ENCODE data around the gene ADAMTS4.
"Not testable (repeated sequence)": the region's sequence is repeated elsewhere in the genome, so short reads cannot be mapped to it uniquely, and the experiment has no call there.

The ADAMTS4 gene

GRCh38 chr1:161198897-161199431 lies at the start of gene ADAMTS4:
Gene ADAMTS4 (minus strand): TSS chr1:161199054. CDS start chr1:161198627, 427 bp downstream.
- no peak for DNase-seq (ENCODE audit: low read depth)

GRCh38 chr1:161244888-161245287 lies 46.0 kb upstream of the ADAMTS4 start:
- DNase-seq (ENCODE audit: low read depth) = no peak

- no peak for DNase-seq (ENCODE audit: low read depth)
Measured at GRCh38 chr1:161242313-161242712, 43.5 kb upstream of the ADAMTS4 start.

GRCh38 chr1:161241682-161242081 lies 42.8 kb upstream of the ADAMTS4 start:
- no peak for DNase-seq (ENCODE audit: low read depth)

GRCh38 chr1:161238039-161238473 lies 39.2 kb upstream of the ADAMTS4 start, which contains the start of gene NR1I3:
Gene NR1I3 (minus strand): TSS chr1:161238203. CDS start chr1:161236565, 1,638 bp downstream.
- DNase-seq (ENCODE audit: low read depth) = no peak

GRCh38 chr1:161235957-161236775 lies 37.3 kb upstream of the ADAMTS4 start:
- DNase-seq (ENCODE audit: low read depth) = no peak

GRCh38 chr1:161233102-161233501 lies 34.2 kb upstream of the ADAMTS4 start:
- DNase-seq (ENCODE audit: low read depth) = no peak

- DNase-seq (ENCODE audit: low read depth) = no peak
Measured at GRCh38 chr1:161230762-161231161, 31.9 kb upstream of the ADAMTS4 start.

GRCh38 chr1:161229896-161230295 lies 31.0 kb upstream of the ADAMTS4 start:
- DNase-seq (ENCODE audit: low read depth) = no peak

GRCh38 chr1:161228032-161228431 lies 29.2 kb upstream of the ADAMTS4 start:
- no peak for DNase-seq (ENCODE audit: low read depth)

- DNase-seq (ENCODE audit: low read depth) = peak; percentile 56
Measured at GRCh38 chr1:161227196-161227871, 28.5 kb upstream of the ADAMTS4 start.

- DNase-seq (ENCODE audit: low read depth) = no peak
Measured at GRCh38 chr1:161226759-161227158, 27.9 kb upstream of the ADAMTS4 start.

GRCh38 chr1:161226320-161226711 lies 27.5 kb upstream of the ADAMTS4 start:
- DNase-seq (ENCODE audit: low read depth) = no peak

- DNase-seq (ENCODE audit: low read depth) = peak; percentile 99
Measured at GRCh38 chr1:161225534-161226319, 26.9 kb upstream of the ADAMTS4 start, which contains the start of gene TOMM40L. Gene TOMM40L (plus strand): TSS chr1:161226060. CDS start chr1:161226490, 430 bp downstream.

- DNase-seq (ENCODE audit: low read depth) = no peak
Measured at GRCh38 chr1:161225178-161225533, 26.3 kb upstream of the ADAMTS4 start.

GRCh38 chr1:161224695-161225087 lies 25.8 kb upstream of the ADAMTS4 start:
- not testable (repeated sequence) for DNase-seq (ENCODE audit: low read depth)

GRCh38 chr1:161223805-161224694 lies 25.2 kb upstream of the ADAMTS4 start:
- no peak for DNase-seq (ENCODE audit: low read depth)

GRCh38 chr1:161222175-161223019 lies 23.5 kb upstream of the ADAMTS4 start:
- no peak for DNase-seq (ENCODE audit: low read depth)

GRCh38 chr1:161220002-161220401 lies 21.1 kb upstream of the ADAMTS4 start:
- DNase-seq (ENCODE audit: low read depth) = no peak

All from CMK (cell line).